ENCODE data around the gene FAM3C.
"Not testable (repeated sequence)": the region's sequence is repeated elsewhere in the genome, so short reads cannot be mapped to it uniquely, and the experiment has no call there.

Gene FAM3C

GRCh38 chr7:121428855-121429489 is 32.9 kb upstream of the FAM3C start:
- Histone ChIP-seq H3K27me3 (ENCODE audit: low read depth) (no peaks in the 10 kb centered on the region), H3K4me3 (no peak overlapping the region), H3K36me3 (replicated peaks) (no peaks in the 10 kb centered on the region), H3K4me1 (no peaks in the 10 kb centered on the region), H3K9me3 (no peaks in the 10 kb centered on the region)
- no peak for DNase-seq (ENCODE audit: low spot score in 2 of 2)
- in situ Hi-C loops (cut with MboI; ENCODE audit: low sequenced_read_pairs): no loop called here

- H3K4me3 ChIP-seq; H3K4me1 ChIP-seq; H3K36me3 ChIP-seq (replicated peaks); H3K9me3 ChIP-seq; in situ Hi-C loops (cut with MboI; ENCODE audit: low sequenced_read_pairs); H3K27me3 ChIP-seq (ENCODE audit: low read depth); DNase-seq (ENCODE audit: low spot score in 2 of 2): not testable (repeated sequence)
Measured at GRCh38 chr7:121421743-121422142, 25.6 kb upstream of the FAM3C start.

- Histone ChIP-seq H3K9me3 (no peaks in the 10 kb centered on the region), H3K4me3 (no peak overlapping the region), H3K36me3 (replicated peaks) (no peaks in the 10 kb centered on the region), H3K27me3 (ENCODE audit: low read depth) (no peaks in the 10 kb centered on the region), H3K4me1 (no peaks in the 10 kb centered on the region)
- in situ Hi-C loops (cut with MboI; ENCODE audit: low sequenced_read_pairs): no loop called here
- DNase-seq (ENCODE audit: low spot score in 2 of 2): no peak
Measured at GRCh38 chr7:121420976-121421375, 24.9 kb upstream of the FAM3C start.

- H3K9me3 ChIP-seq: no peaks in the 10 kb centered on the region
- H3K36me3 ChIP-seq (replicated peaks): no peaks in the 10 kb centered on the region
- in situ Hi-C loops (cut with MboI; ENCODE audit: low sequenced_read_pairs): no loop called here
- no peaks in the 10 kb centered on the region for H3K27me3 ChIP-seq (ENCODE audit: low read depth)
- H3K4me1 ChIP-seq: no peaks in the 10 kb centered on the region
- DNase-seq (ENCODE audit: low spot score in 2 of 2): no peak
- H3K4me3 ChIP-seq: no peak overlapping the region
Measured at GRCh38 chr7:121419201-121420148, 23.4 kb upstream of the FAM3C start.

GRCh38 chr7:121416533-121416932 is 20.4 kb upstream of the FAM3C start:
- H3K4me1 ChIP-seq: no peaks in the 10 kb centered on the region
- in situ Hi-C loops (cut with MboI; ENCODE audit: low sequenced_read_pairs): no loop called here
- DNase-seq (ENCODE audit: low spot score in 2 of 2): no peak
- no peaks in the 10 kb centered on the region for H3K9me3 ChIP-seq
- no peaks in the 10 kb centered on the region for H3K36me3 ChIP-seq (replicated peaks)
- no peaks in the 10 kb centered on the region for H3K27me3 ChIP-seq (ENCODE audit: low read depth)
- H3K4me3 ChIP-seq: no peak overlapping the region

GRCh38 chr7:121414436-121414835 is 18.3 kb upstream of the FAM3C start:
- DNase-seq (ENCODE audit: low spot score in 2 of 2): no peak
- in situ Hi-C loops (cut with MboI; ENCODE audit: low sequenced_read_pairs): no loop called here
- H3K4me1 ChIP-seq: no peaks in the 10 kb centered on the region

GRCh38 chr7:121411597-121411979 is 15.5 kb upstream of the FAM3C start:
- Histone ChIP-seq H3K27me3 (ENCODE audit: low read depth) (no peaks in the 10 kb centered on the region), H3K36me3 (replicated peaks) (no peaks in the 10 kb centered on the region), H3K9me3 (no peaks in the 10 kb centered on the region), H3K4me3 (no peak overlapping the region), H3K4me1 (no peaks in the 10 kb centered on the region)
- in situ Hi-C loops (cut with MboI; ENCODE audit: low sequenced_read_pairs): no loop called here
- DNase-seq (ENCODE audit: low spot score in 2 of 2): no peak

More at GRCh38 chr7:121414436-121414835, 18.3 kb upstream of the FAM3C start:
- Histone ChIP-seq H3K9me3 (no peaks in the 10 kb centered on the region), H3K4me3 (no peak overlapping the region), H3K36me3 (replicated peaks) (no peaks in the 10 kb centered on the region), H3K27me3 (ENCODE audit: low read depth) (no peaks in the 10 kb centered on the region)

- no peaks in the 10 kb centered on the region for H3K27me3 ChIP-seq (ENCODE audit: low read depth)
- DNase-seq (ENCODE audit: low spot score in 2 of 2): no peak
- H3K4me1 ChIP-seq: no peaks in the 10 kb centered on the region
- no peaks in the 10 kb centered on the region for H3K36me3 ChIP-seq (replicated peaks)
- in situ Hi-C loops (cut with MboI; ENCODE audit: low sequenced_read_pairs): no loop called here
- H3K9me3 ChIP-seq: no peaks in the 10 kb centered on the region
- no peak overlapping the region for H3K4me3 ChIP-seq
Measured at GRCh38 chr7:121410829-121411596, 14.9 kb upstream of the FAM3C start.

GRCh38 chr7:121406944-121407343 is 10.8 kb upstream of the FAM3C start:
- H3K9me3 ChIP-seq: no peaks in the 10 kb centered on the region
- in situ Hi-C loops (cut with MboI; ENCODE audit: low sequenced_read_pairs): no loop called here
- no peak overlapping the region for H3K4me3 ChIP-seq
- peaks cover 2% of the 10 kb centered on the region for H3K4me1 ChIP-seq
- H3K27me3 ChIP-seq (ENCODE audit: low read depth): no peaks in the 10 kb centered on the region
- H3K36me3 ChIP-seq (replicated peaks): no peaks in the 10 kb centered on the region
- DNase-seq (ENCODE audit: low spot score in 2 of 2): no peak

- no peaks in the 10 kb centered on the region for H3K9me3 ChIP-seq
- H3K36me3 ChIP-seq (replicated peaks): no peaks in the 10 kb centered on the region
- H3K4me3 ChIP-seq: no peak overlapping the region
- in situ Hi-C loops (cut with MboI; ENCODE audit: low sequenced_read_pairs): no loop called here
- peaks cover 7% of the 10 kb centered on the region for H3K4me1 ChIP-seq
- no peak for DNase-seq (ENCODE audit: low spot score in 2 of 2)
- no peaks in the 10 kb centered on the region for H3K27me3 ChIP-seq (ENCODE audit: low read depth)
Measured at GRCh38 chr7:121406461-121406860, 10.4 kb upstream of the FAM3C start.

GRCh38 chr7:121404348-121404747 is 8.2 kb upstream of the FAM3C start:
- Histone ChIP-seq H3K36me3 (replicated peaks) (no peaks in the 10 kb centered on the region), H3K27me3 (ENCODE audit: low read depth) (no peaks in the 10 kb centered on the region), H3K4me1 (peaks cover 7% of the 10 kb centered on the region), H3K4me3 (no peak overlapping the region), H3K9me3 (no peaks in the 10 kb centered on the region)
- in situ Hi-C loops (cut with MboI; ENCODE audit: low sequenced_read_pairs): no loop called here
- DNase-seq (ENCODE audit: low spot score in 2 of 2): no peak

GRCh38 chr7:121402701-121403100 is 6.6 kb upstream of the FAM3C start:
- no peak overlapping the region for H3K4me3 ChIP-seq
- H3K9me3 ChIP-seq: no peaks in the 10 kb centered on the region
- in situ Hi-C loops (cut with MboI; ENCODE audit: low sequenced_read_pairs): no loop called here
- no peaks in the 10 kb centered on the region for H3K36me3 ChIP-seq (replicated peaks)
- peaks cover 7% of the 10 kb centered on the region for H3K4me1 ChIP-seq
- H3K27me3 ChIP-seq (ENCODE audit: low read depth): no peaks in the 10 kb centered on the region
- no peak for DNase-seq (ENCODE audit: low spot score in 2 of 2)

- Histone ChIP-seq H3K9me3 (no peaks in the 10 kb centered on the region), H3K27me3 (ENCODE audit: low read depth) (no peaks in the 10 kb centered on the region), H3K36me3 (replicated peaks) (no peaks in the 10 kb centered on the region), H3K4me1 (peaks cover 7% of the 10 kb centered on the region), H3K4me3 (no peak overlapping the region)
- peak in 1 of 2 experiments; percentile 15 for DNase-seq (ENCODE audit: low spot score in 2 of 2)
- in situ Hi-C loops (cut with MboI; ENCODE audit: low sequenced_read_pairs): no loop called here
Measured at GRCh38 chr7:121401896-121402295, 5.8 kb upstream of the FAM3C start.

- no peak overlapping the region for H3K4me3 ChIP-seq
- peaks cover 15% of the 10 kb centered on the region for H3K4me1 ChIP-seq
- H3K27me3 ChIP-seq (ENCODE audit: low read depth): no peaks in the 10 kb centered on the region
- H3K36me3 ChIP-seq (replicated peaks): no peaks in the 10 kb centered on the region
- H3K9me3 ChIP-seq: no peaks in the 10 kb centered on the region
- in situ Hi-C loops (cut with MboI; ENCODE audit: low sequenced_read_pairs): no loop called here
- peak in 1 of 2 experiments; percentile 10 for DNase-seq (ENCODE audit: low spot score in 2 of 2)
Measured at GRCh38 chr7:121398246-121398645, 2.1 kb upstream of the FAM3C start.

Data from HAP-1 (cell line).